ENCODE measurements around the gene PDE4D. TPM values are rescaled to one million over a fixed set of nuclear protein-coding genes. Genes with fewer than 3 reads are reported as not detected.
"Not testable (repeated sequence)": the region's sequence is repeated elsewhere in the genome, so short reads cannot be mapped to it uniquely, and the experiment has no call there.

The PDE4D gene
- total and polyA plus RNA-seq, 9 donors = 21.1 to 65.9 (median 33.0) TPM

DNA sequence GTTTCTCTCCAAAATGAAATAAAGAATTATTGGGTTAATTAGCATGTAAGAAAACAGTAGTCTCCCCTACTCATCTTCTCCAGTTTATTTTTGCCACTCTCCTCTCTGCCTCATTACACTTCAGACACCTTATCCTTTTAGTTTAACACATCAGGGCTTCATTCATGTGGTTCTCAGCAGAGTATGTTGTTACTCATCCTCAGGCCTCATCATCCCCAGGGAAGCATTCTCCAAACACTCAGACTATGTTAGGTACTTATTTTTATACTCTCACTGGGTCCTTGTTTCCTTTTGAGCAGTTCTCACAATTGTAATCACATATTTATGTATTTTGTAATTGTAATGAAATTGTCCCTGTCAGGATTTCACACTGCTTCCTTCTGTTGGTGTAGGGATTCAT, 470.5 kb downstream of the PDE4D start:
- DNase-seq = peak; percentile 36
- peaks cover 5% of the 10 kb centered on the region for H3K4me1 ChIP-seq (ENCODE audit: control insufficient read depth, insufficient read depth, low read length)

DNA sequence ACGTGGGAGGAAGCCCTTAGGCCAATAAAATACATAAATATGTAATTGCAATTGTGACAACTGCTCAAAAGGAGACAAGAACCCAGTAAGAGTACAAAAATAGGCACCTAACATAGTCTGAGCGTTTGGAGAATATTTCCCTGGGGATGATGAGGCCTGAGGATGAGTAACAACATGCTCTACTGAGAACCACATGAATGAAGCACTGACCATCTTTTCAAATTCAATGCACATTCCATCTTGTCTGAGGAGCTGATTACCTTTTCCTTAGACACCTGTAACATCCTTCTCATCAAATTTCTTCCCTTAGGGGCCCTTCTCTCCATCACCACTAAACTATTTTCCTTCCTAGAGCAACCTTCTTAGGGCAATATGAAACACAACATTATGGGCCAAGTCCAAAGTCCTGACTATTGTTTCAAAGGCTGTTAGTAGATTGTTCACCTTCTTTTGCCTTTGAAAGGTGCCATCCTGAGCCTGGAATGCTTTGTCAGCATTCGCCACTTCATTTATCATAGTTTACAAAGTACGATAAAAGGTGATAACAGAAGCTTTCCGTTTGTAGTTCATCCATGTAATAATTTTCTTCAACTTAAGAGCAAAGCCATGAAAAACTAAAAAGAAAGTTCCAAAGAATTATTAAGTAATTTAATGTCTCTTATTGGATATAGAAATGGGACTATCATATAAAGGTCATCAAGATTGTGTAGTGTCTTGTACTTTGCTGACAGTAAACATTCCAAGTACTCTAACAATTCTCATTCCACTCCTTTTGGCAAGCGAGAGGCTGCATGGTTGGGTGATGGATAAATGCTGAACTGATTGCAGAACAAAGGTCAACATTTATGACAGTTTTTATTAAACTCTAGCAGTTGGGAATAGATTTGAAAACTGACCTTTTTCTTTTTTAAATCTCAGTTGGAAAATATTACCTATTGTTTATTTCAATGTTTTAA, 471.3 kb downstream of the PDE4D start:
- Histone ChIP-seq H3K27ac (ENCODE audit: low read length) (no peak overlapping the region), H3K9me3 (replicated peaks; ENCODE audit: control insufficient read depth, low read depth, low read length) (no peaks in the 10 kb centered on the region), H3K36me3 (ENCODE audit: control insufficient read depth, insufficient read depth, low read length) (no peaks in the 10 kb centered on the region), H3K4me3 (ENCODE audit: low read length) (no peak overlapping the region), H3K27me3 (ENCODE audit: control insufficient read depth, insufficient read depth, low read length) (no peaks in the 10 kb centered on the region), H3K4me1 (ENCODE audit: control insufficient read depth, insufficient read depth, low read length) (peaks cover 5% of the 10 kb centered on the region)
- peak; percentile 61 for DNase-seq
- WGBS (ENCODE audit: insufficient coverage) = no CpG with 5 or more reads among the region's 6 CpGs

More for the DNA sequence above, 470.5 kb downstream of the PDE4D start:
- no peaks in the 10 kb centered on the region for H3K36me3 ChIP-seq (ENCODE audit: control insufficient read depth, insufficient read depth, low read length)
- no peak overlapping the region for H3K4me3 ChIP-seq (ENCODE audit: low read length)
- no peak overlapping the region for H3K27ac ChIP-seq (ENCODE audit: low read length)
- no peaks in the 10 kb centered on the region for H3K9me3 ChIP-seq (replicated peaks; ENCODE audit: control insufficient read depth, low read depth, low read length)
- no peaks in the 10 kb centered on the region for H3K27me3 ChIP-seq (ENCODE audit: control insufficient read depth, insufficient read depth, low read length)

DNA sequence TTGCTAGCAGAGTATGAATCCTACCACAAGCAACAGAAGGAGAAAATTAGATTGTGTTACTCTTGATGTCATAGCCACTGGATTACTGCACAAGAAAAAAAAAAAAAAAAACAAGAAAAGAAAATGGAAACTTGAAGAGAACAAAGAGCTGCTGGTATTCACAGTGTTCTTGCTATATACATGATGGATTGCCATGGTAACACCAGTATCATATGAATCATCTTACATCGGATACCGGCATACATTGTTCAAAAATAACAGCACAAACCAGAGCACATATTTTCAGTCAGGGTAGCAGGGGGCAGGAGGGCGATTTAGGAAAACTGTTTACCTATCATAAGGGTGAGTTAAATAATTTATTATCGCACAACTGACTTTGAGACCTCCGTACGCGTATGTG, 472.9 kb downstream of the PDE4D start:
- H3K9me3 ChIP-seq (replicated peaks; ENCODE audit: control insufficient read depth, low read depth, low read length) = no peaks in the 10 kb centered on the region
- WGBS (ENCODE audit: insufficient coverage) = no CpG with 5 or more reads among the region's 7 CpGs
- no peak overlapping the region for H3K27ac ChIP-seq (ENCODE audit: low read length)
- H3K4me3 ChIP-seq (ENCODE audit: low read length) = no peak overlapping the region
- no peaks in the 10 kb centered on the region for H3K36me3 ChIP-seq (ENCODE audit: control insufficient read depth, insufficient read depth, low read length)
- DNase-seq = no peak
- no peaks in the 10 kb centered on the region for H3K27me3 ChIP-seq (ENCODE audit: control insufficient read depth, insufficient read depth, low read length)
- H3K4me1 ChIP-seq (ENCODE audit: control insufficient read depth, insufficient read depth, low read length) = peaks cover 5% of the 10 kb centered on the region

DNA sequence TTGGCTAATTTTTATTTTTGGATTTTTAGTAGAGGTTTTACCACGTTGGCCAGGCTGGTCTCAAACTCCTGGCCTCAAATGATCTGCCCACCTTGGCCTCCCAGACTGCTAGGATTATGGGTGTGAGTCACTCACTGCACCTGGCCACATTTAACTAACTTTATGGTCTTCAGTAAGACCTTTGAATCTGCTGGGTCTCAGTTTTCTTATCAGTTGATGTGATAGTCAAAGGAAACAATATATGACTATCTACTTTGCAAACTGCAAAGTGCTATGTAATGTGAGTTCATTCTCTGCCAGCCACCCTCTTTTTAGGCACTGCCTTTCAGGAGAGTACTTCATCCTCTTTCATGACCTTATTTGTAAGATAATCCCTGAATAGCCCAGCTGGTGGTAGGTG, 474.7 kb downstream of the PDE4D start:
- DNase-seq = no peak
- H3K27me3 ChIP-seq (ENCODE audit: control insufficient read depth, insufficient read depth, low read length) = no peaks in the 10 kb centered on the region
- no peak overlapping the region for H3K4me3 ChIP-seq (ENCODE audit: low read length)
- no peaks in the 10 kb centered on the region for H3K9me3 ChIP-seq (replicated peaks; ENCODE audit: control insufficient read depth, low read depth, low read length)
- no CpG with 5 or more reads among the region's 1 CpG for WGBS (ENCODE audit: insufficient coverage)
- peaks cover 5% of the 10 kb centered on the region for H3K4me1 ChIP-seq (ENCODE audit: control insufficient read depth, insufficient read depth, low read length)
- no peaks in the 10 kb centered on the region for H3K36me3 ChIP-seq (ENCODE audit: control insufficient read depth, insufficient read depth, low read length)
- no peak overlapping the region for H3K27ac ChIP-seq (ENCODE audit: low read length)

DNA sequence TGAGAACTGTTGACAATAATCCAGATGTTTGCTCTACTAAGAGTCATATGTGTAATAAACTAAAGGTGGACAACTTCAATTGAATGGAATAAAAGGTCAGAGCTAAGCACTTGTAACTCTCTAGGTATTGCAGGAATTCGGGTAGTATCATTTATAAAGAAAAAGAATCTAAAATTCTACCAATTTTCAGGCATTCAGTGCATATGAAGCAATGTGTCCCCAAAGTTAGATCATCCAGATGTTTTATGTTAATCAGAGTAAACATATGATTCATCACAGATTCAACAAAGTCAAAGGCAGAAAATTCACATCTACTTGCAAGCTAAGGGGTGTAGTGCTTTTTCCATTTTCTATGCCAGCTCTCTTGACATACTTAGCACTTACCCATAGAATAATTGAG, 477.1 kb downstream of the PDE4D start:
- H3K4me3 ChIP-seq (ENCODE audit: low read length) = no peak overlapping the region
- no peaks in the 10 kb centered on the region for H3K27me3 ChIP-seq (ENCODE audit: control insufficient read depth, insufficient read depth, low read length)
- H3K4me1 ChIP-seq (ENCODE audit: control insufficient read depth, insufficient read depth, low read length) = peaks cover 5% of the 10 kb centered on the region
- peak overlapping the region; percentile 49 for H3K27ac ChIP-seq (ENCODE audit: low read length)
- H3K36me3 ChIP-seq (ENCODE audit: control insufficient read depth, insufficient read depth, low read length) = no peaks in the 10 kb centered on the region
- DNase-seq = peak; percentile 62
- WGBS (ENCODE audit: insufficient coverage) = no CpG with 5 or more reads among the region's 1 CpG
- H3K9me3 ChIP-seq (replicated peaks; ENCODE audit: control insufficient read depth, low read depth, low read length) = no peaks in the 10 kb centered on the region

DNA sequence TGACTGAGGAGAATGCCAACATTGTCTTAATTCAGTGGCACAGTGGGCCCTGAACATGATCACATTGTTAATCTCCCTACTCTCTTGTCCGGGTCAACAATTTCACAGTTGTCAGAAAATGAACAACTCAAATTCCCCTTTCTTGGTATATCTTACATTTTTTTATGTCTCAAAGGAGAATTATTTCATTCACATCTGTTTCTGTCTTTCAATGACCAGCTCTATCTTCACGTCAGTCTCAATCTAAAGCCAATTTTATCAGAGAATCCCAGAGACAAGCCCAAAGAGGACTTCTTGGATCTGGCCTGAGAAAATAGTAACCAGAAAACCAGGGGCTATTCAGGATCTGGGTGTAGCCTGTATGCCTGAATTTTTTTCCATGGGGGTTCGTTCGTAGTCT, 477.5 kb downstream of the PDE4D start:
- Histone ChIP-seq H3K36me3 (ENCODE audit: control insufficient read depth, insufficient read depth, low read length) (no peaks in the 10 kb centered on the region), H3K4me3 (ENCODE audit: low read length) (no peak overlapping the region), H3K27ac (ENCODE audit: low read length) (peak overlapping the region; percentile 49), H3K4me1 (ENCODE audit: control insufficient read depth, insufficient read depth, low read length) (peaks cover 5% of the 10 kb centered on the region), H3K9me3 (replicated peaks; ENCODE audit: control insufficient read depth, low read depth, low read length) (no peaks in the 10 kb centered on the region), H3K27me3 (ENCODE audit: control insufficient read depth, insufficient read depth, low read length) (no peaks in the 10 kb centered on the region)
- peak; percentile 81 for DNase-seq
- 0% methylated on average over 3 of the region's 4 CpGs for WGBS (ENCODE audit: insufficient coverage)

DNA sequence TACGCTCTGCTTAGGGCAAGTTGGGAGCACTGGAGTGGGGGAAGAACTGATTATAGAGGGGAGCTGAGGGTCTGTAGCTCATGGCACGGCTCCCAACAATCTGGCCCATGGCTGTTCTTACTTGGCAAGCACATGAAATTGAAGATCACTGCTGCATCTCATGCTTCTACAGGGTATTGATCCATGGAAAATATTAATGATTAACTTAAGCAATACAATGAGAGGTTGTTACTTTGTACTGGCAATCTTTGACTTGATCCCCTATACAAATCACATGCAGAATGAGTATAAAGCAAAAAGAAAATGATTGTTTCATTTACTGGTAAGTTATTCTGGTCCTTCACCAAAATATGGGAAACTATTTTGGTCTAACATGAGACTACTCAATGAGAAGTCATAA, 481.1 kb downstream of the PDE4D start:
- Histone ChIP-seq H3K4me3 (ENCODE audit: low read length) (no peak overlapping the region), H3K4me1 (ENCODE audit: control insufficient read depth, insufficient read depth, low read length) (no peaks in the 10 kb centered on the region), H3K36me3 (ENCODE audit: control insufficient read depth, insufficient read depth, low read length) (no peaks in the 10 kb centered on the region), H3K9me3 (replicated peaks; ENCODE audit: control insufficient read depth, low read depth, low read length) (peaks cover 14% of the 10 kb centered on the region), H3K27ac (ENCODE audit: low read length) (no peak overlapping the region), H3K27me3 (ENCODE audit: control insufficient read depth, insufficient read depth, low read length) (no peaks in the 10 kb centered on the region)
- no CpG with 5 or more reads among the region's 2 CpGs for WGBS (ENCODE audit: insufficient coverage)
- DNase-seq = no peak

DNA sequence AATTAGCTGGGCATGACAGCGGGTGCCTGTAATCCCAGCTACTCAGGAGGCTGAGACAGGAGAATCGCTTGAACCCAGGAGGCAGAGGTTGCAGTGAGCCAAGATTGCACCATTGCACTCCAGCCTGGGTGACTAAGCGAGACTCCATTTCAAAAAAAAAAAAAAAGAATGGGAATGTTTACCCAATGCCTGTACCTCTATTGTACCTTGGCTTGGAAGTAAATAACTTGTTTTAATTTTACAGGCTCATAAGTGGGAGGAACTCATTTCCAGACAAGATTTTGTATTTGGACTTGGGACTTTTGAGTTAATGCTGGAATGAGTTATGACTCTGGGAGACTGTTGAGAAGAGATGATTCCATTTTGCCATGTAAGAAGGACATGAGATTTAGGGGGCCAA, 484.5 kb downstream of the PDE4D start:
- H3K27me3 ChIP-seq (ENCODE audit: control insufficient read depth, insufficient read depth, low read length); H3K4me3 ChIP-seq (ENCODE audit: low read length); H3K27ac ChIP-seq (ENCODE audit: low read length); H3K4me1 ChIP-seq (ENCODE audit: control insufficient read depth, insufficient read depth, low read length); H3K36me3 ChIP-seq (ENCODE audit: control insufficient read depth, insufficient read depth, low read length); DNase-seq: not testable (repeated sequence)
- no CpG with 5 or more reads among the region's 3 CpGs for WGBS (ENCODE audit: insufficient coverage)
- peaks cover 17% of the 10 kb centered on the region for H3K9me3 ChIP-seq (replicated peaks; ENCODE audit: control insufficient read depth, low read depth, low read length)

DNA sequence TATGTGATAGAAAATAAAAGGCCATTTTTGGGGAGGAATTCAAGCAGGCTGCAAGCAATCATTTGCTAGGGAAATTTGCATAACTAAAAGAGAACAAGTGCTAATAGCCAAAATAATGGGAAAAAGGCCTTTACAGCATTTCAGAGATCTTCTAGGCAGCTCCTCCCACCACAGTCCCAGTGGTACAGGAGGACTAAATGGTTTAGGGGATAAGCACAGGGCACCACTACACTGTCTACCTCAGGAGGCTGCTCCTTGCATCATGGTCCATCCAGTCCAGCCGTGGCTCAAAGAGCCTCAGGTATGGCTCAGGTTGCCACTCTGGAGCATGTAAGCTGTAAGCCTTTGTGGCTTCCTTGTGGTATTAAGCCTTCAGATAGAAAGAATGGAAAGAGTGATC, 485.6 kb downstream of the PDE4D start:
- H3K36me3 ChIP-seq (ENCODE audit: control insufficient read depth, insufficient read depth, low read length) = no peaks in the 10 kb centered on the region
- no peak overlapping the region for H3K4me3 ChIP-seq (ENCODE audit: low read length)
- no CpG with 5 or more reads among the region's 1 CpG for WGBS (ENCODE audit: insufficient coverage)
- DNase-seq = no peak
- H3K27ac ChIP-seq (ENCODE audit: low read length) = no peak overlapping the region
- no peaks in the 10 kb centered on the region for H3K4me1 ChIP-seq (ENCODE audit: control insufficient read depth, insufficient read depth, low read length)
- no peaks in the 10 kb centered on the region for H3K27me3 ChIP-seq (ENCODE audit: control insufficient read depth, insufficient read depth, low read length)
- peaks cover 22% of the 10 kb centered on the region for H3K9me3 ChIP-seq (replicated peaks; ENCODE audit: control insufficient read depth, low read depth, low read length)

DNA sequence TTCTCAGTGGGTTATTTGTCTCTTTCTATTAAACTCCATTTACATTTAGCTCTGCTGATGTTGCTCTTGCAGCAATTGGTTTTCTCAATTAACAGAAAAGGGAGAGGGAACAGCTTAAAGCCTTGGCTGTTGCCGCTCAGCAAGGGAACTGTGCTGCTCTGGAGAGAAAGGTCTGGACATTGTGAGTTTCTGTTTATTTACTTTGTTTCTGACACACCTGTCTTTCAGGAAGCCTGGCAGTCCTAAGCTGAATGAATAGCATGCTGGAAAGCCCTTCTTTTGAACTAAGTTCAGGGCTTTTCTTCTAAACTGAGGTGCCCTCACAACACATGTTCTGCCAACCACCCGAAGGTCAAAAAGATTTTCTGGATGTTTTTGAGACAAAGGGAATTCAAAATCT, 491.9 kb downstream of the PDE4D start:
- no peak for DNase-seq
- Histone ChIP-seq H3K4me3 (ENCODE audit: low read length) (no peak overlapping the region), H3K27ac (ENCODE audit: low read length) (no peak overlapping the region), H3K9me3 (replicated peaks; ENCODE audit: control insufficient read depth, low read depth, low read length) (peaks cover 8% of the 10 kb centered on the region), H3K36me3 (ENCODE audit: control insufficient read depth, insufficient read depth, low read length) (no peaks in the 10 kb centered on the region), H3K4me1 (ENCODE audit: control insufficient read depth, insufficient read depth, low read length) (no peaks in the 10 kb centered on the region), H3K27me3 (ENCODE audit: control insufficient read depth, insufficient read depth, low read length) (no peaks in the 10 kb centered on the region)
- WGBS (ENCODE audit: insufficient coverage) = 38% methylated on average over 1 of the region's 2 CpGs
